GM12878 (cell line): Measurements from ENCODE around the gene IDS.
"Not testable (repeated sequence)": the region's sequence is repeated elsewhere in the genome, so short reads cannot be mapped to it uniquely, and the experiment has no call there.

ENCODE experiments used
- USF1 ChIP-seq: IDR thresholded peaks from 2 replicates; pipeline ENCODE4 v1.6.1; 2011; ENCODE audit warnings: borderline replicate concordance, low read depth, mild to moderate bottlenecking, moderate library complexity, mixed read lengths, low read length; ENCODE audit not compliant: insufficient read depth; ENCODE audit errors: extremely low read length
- ZNF384 ChIP-seq: IDR thresholded peaks from 2 replicates; pipeline ENCODE4 v1.6.1; 2012; ENCODE audit warnings: low read depth, mild to moderate bottlenecking, low read length, improper control_type of control experiment, borderline replicate concordance

- not testable (repeated sequence) for TF ChIP-seq USF1, ZNF384
These were observed 16.6 kb downstream of the IDS start for GRCh38 chrX:149488411-149489052.
